Activated CD8-positive, alpha-beta memory T cell treated with anti-CD3 and anti-CD28 coated beads, Interleukin-2, amount 50 U/mL, for 4 hours (primary cell): ENCODE results near the gene MRPS10.

Experiments used
- DNase-seq: peaks from one replicate; pipeline ENCODE4 v3.0.0-alpha.2; 2020

MRPS10 gene

GRCh38 chr6:42217519-42218367, at the start of gene MRPS10:
Gene MRPS10 (minus strand): TSS chr6:42217861. CDS start chr6:42217849, 12 bp downstream.
- peak; percentile 89 for DNase-seq

GRCh38 chr6:42266538-42266937, 48.9 kb upstream of the MRPS10 start:
- DNase-seq = no peak

- DNase-seq = no peak
These were observed 47.3 kb upstream of the MRPS10 start for GRCh38 chr6:42264852-42265390.

- no peak for DNase-seq
These were observed 46.6 kb upstream of the MRPS10 start for GRCh38 chr6:42264162-42264851.

- no peak for DNase-seq
These were observed 45.6 kb upstream of the MRPS10 start for GRCh38 chr6:42263165-42263728.

GRCh38 chr6:42260972-42261371, 43.3 kb upstream of the MRPS10 start:
- DNase-seq = peak; percentile 57

GRCh38 chr6:42260396-42260888, 42.8 kb upstream of the MRPS10 start:
- no peak for DNase-seq

GRCh38 chr6:42259841-42260395, 42.3 kb upstream of the MRPS10 start:
- DNase-seq = no peak

GRCh38 chr6:42259286-42259685, 41.6 kb upstream of the MRPS10 start:
- no peak for DNase-seq

GRCh38 chr6:42257614-42258013, 40.0 kb upstream of the MRPS10 start:
- DNase-seq = no peak

GRCh38 chr6:42257063-42257462, 39.4 kb upstream of the MRPS10 start:
- no peak for DNase-seq

GRCh38 chr6:42255050-42255449, 37.4 kb upstream of the MRPS10 start:
- no peak for DNase-seq

GRCh38 chr6:42254505-42254904, 36.8 kb upstream of the MRPS10 start:
- no peak for DNase-seq

GRCh38 chr6:42251911-42252637, 34.4 kb upstream of the MRPS10 start:
- no peak for DNase-seq

GRCh38 chr6:42251500-42251899, 33.8 kb upstream of the MRPS10 start:
- no peak for DNase-seq

GRCh38 chr6:42250274-42250931, 32.7 kb upstream of the MRPS10 start:
- no peak for DNase-seq

GRCh38 chr6:42249279-42249678, 31.6 kb upstream of the MRPS10 start:
- DNase-seq = no peak

GRCh38 chr6:42243046-42243445, 25.4 kb upstream of the MRPS10 start:
- no peak for DNase-seq

- DNase-seq = no peak
These were observed 24.3 kb upstream of the MRPS10 start for GRCh38 chr6:42241915-42242314.

GRCh38 chr6:42239736-42240375, 22.2 kb upstream of the MRPS10 start:
- DNase-seq = no peak

- DNase-seq = no peak
These were observed 21.7 kb upstream of the MRPS10 start for GRCh38 chr6:42239333-42239732.
